Epithelial cell of esophagus (primary cell): ENCODE results near the gene LIN7B.

ENCODE experiments used
- DNase-seq: peaks from one replicate; pipeline ENCODE4 v3.0.0; 2010; ENCODE audit warnings: low read depth
- H3K4me3 ChIP-seq: 2 replicates; pipeline ENCODE4 v1.5.1; 2011; ENCODE audit warnings: mild to moderate bottlenecking, low read length, control low read depth
- CTCF ChIP-seq: IDR thresholded peaks from 2 replicates; pipeline ENCODE4 v1.5.1; 2011; ENCODE audit warnings: low read depth, mild to moderate bottlenecking, low read length, control low read depth, inconsistent platforms; ENCODE audit not compliant: insufficient read depth; ENCODE audit errors: missing control alignments

Gene LIN7B

GRCh38 chr19:49113762-49114629 is at the start of gene LIN7B:
Gene LIN7B, plus strand, starts transcription at chr19:49114370. Its CDS starts 35 bp downstream, at chr19:49114405.
- peak; percentile 72 for DNase-seq
- TF ChIP-seq CTCF = no peak
- H3K4me3 ChIP-seq = peak within 1 kb of the TSS; percentile 64

- peak within 1 kb of the TSS; percentile 73 for H3K4me3 ChIP-seq
- TF ChIP-seq CTCF = no peak
- DNase-seq = peak; percentile 69
Measured at GRCh38 chr19:49064768-49065611, 49.2 kb upstream of the LIN7B start, which contains the start of gene NTF4. Gene NTF4, minus strand, starts transcription at chr19:49064818. Its CDS starts 2,821 bp downstream, at chr19:49061997.

- no peak overlapping the region for H3K4me3 ChIP-seq
- TF ChIP-seq CTCF = no peak
- DNase-seq = no peak
Measured at GRCh38 chr19:49065905-49066512, 48.2 kb upstream of the LIN7B start.

- no peak for TF ChIP-seq CTCF
Measured at GRCh38 chr19:49067554-49067953, 46.6 kb upstream of the LIN7B start.

GRCh38 chr19:49069026-49069425 is 45.1 kb upstream of the LIN7B start:
- H3K4me3 ChIP-seq = no peak overlapping the region
- TF ChIP-seq CTCF = no peak
- DNase-seq = no peak

More at GRCh38 chr19:49067554-49067953, 46.6 kb upstream of the LIN7B start:
- no peak overlapping the region for H3K4me3 ChIP-seq
- DNase-seq = no peak

GRCh38 chr19:49070416-49070815 is 43.8 kb upstream of the LIN7B start:
- no peak for DNase-seq
- no peak for TF ChIP-seq CTCF
- no peak overlapping the region for H3K4me3 ChIP-seq
